Measurements from ENCODE around the gene PDGFC. TPM values are rescaled to one million over a fixed set of nuclear protein-coding genes. Genes with fewer than 3 reads are reported as not detected.
A peak's percentile ranks its signal among the peaks of the same experiment; 100 is the strongest.

Gene PDGFC
- total RNA-seq, 1 experiment from 2014 or later = 4.5 TPM

DNA sequence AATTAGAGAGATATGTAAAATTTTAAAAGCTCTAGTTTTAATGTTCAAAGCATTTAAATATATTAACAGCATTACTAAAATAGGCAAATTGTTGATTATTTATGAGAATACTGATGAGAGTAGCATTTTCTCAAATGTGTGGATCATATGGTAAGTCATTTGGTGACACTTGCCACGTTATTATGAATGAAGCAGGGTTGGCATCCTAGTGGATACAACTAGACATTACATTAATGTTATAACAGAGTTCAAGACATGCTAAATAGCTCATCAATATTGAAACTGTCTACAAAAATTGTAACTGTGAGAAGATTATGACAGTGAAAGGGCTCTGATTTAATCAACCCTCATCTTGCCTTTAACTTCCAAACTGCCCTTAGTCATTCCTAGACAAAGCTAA, 171.1 kb downstream of the PDGFC start:
- Mint-ChIP-seq H3K27ac (no peak overlapping the region), H3K4me3 (no peak overlapping the region), H3K36me3 (ENCODE audit: insufficient read depth in 1 of 3, low read depth in 3 of 3) (peaks cover 0 to 4% (median 0%) of the 10 kb centered on the region in 3 experiments; a peak in 1 of 7 replicates), H3K4me1 (peaks cover 0 to 5% of the 10 kb centered on the region in 2 experiments; a peak in 2 of 4 replicates), H3K27me3 (ENCODE audit: low read depth) (no peaks in the 10 kb centered on the region), H3K9me3 (no peaks in the 10 kb centered on the region)
- no peak overlapping the region for H2BK5ac ChIP-seq (ENCODE audit: insufficient read length, low read length)
- no peak overlapping the region for H2BK12ac ChIP-seq (ENCODE audit: insufficient read length, low read depth, low read length)
- TF ChIP-seq, protein P1, sequence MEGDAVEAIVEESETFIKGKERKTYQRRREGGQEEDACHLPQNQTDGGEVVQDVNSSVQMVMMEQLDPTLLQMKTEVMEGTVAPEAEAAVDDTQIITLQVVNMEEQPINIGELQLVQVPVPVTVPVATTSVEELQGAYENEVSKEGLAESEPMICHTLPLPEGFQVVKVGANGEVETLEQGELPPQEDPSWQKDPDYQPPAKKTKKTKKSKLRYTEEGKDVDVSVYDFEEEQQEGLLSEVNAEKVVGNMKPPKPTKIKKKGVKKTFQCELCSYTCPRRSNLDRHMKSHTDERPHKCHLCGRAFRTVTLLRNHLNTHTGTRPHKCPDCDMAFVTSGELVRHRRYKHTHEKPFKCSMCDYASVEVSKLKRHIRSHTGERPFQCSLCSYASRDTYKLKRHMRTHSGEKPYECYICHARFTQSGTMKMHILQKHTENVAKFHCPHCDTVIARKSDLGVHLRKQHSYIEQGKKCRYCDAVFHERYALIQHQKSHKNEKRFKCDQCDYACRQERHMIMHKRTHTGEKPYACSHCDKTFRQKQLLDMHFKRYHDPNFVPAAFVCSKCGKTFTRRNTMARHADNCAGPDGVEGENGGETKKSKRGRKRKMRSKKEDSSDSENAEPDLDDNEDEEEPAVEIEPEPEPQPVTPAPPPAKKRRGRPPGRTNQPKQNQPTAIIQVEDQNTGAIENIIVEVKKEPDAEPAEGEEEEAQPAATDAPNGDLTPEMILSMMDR (conservative IDR thresholded peaks at IDR 0.05) = peak; percentile 30; the same call in 1 of the 3 replicates
- no peaks in the 10 kb centered on the region for H3K27me3 ChIP-seq (ENCODE audit: insufficient read depth, low read length)
- no peak overlapping the region for H3K9ac ChIP-seq (ENCODE audit: extremely low read depth, insufficient read length, low read length)
- H3K23me2 ChIP-seq (ENCODE audit: insufficient read length, low read depth, low read length, poor library complexity, severe bottlenecking) = no peaks in the 10 kb centered on the region
- no peak overlapping the region for H3K23ac ChIP-seq (ENCODE audit: insufficient read length, low read depth, low read length)
- H2BK120ac ChIP-seq (ENCODE audit: low read depth, low read length, poor library complexity, severe bottlenecking) = no peak overlapping the region
- H3K4ac ChIP-seq (ENCODE audit: low read depth, low read length) = no peak overlapping the region
- no peak overlapping the region for H4K91ac ChIP-seq (ENCODE audit: insufficient read length, low read depth, low read length)
- H4K20me1 ChIP-seq (ENCODE audit: control insufficient read depth, insufficient read depth, insufficient read length) = no peaks in the 10 kb centered on the region
- no peaks in the 10 kb centered on the region for H3K79me2 ChIP-seq (ENCODE audit: insufficient read depth, low read length)
- H2BK15ac ChIP-seq (ENCODE audit: low read depth, low read length) = no peak overlapping the region
- no peak overlapping the region for H4K8ac ChIP-seq (replicated peaks; ENCODE audit: insufficient read length, low read depth, low read length)
- no CpG with 5 or more reads among the region's 1 CpG for WGBS (ENCODE audit: extremely low coverage, insufficient read length, low lambda C conversion rate)
- no peak overlapping the region for H2BK20ac ChIP-seq (ENCODE audit: low read depth, low read length, poor library complexity, severe bottlenecking)
- H2AK5ac ChIP-seq (ENCODE audit: insufficient read length, low read length) = no peak overlapping the region
- no peak overlapping the region for H3T11ph ChIP-seq (ENCODE audit: low read length)
- H4K5ac ChIP-seq (ENCODE audit: insufficient read length, low read depth, low read length) = no peak overlapping the region
- no peak overlapping the region for H3K4me2 ChIP-seq (ENCODE audit: insufficient read depth, insufficient read length, low read length)
- H2AFZ ChIP-seq (ENCODE audit: low read length) = no peak overlapping the region
- no peak overlapping the region for H3K18ac ChIP-seq (ENCODE audit: insufficient read length, low read depth, low read length)
- H3K4me1 ChIP-seq (ENCODE audit: insufficient read depth, low read length) = no peaks in the 10 kb centered on the region
- no peak for DNase-seq
- no peak overlapping the region for H3K27ac ChIP-seq (ENCODE audit: insufficient read length, low read depth, low read length)
- H3K9me3 ChIP-seq (ENCODE audit: control insufficient read depth, low read depth, low read length) = no peaks in the 10 kb centered on the region
- H3K14ac ChIP-seq (ENCODE audit: insufficient read depth, low read length) = no peak overlapping the region
- H3K79me1 ChIP-seq (ENCODE audit: insufficient read depth, low read depth, low read length, poor library complexity, severe bottlenecking) = no peaks in the 10 kb centered on the region
- no peak overlapping the region for H3K56ac ChIP-seq (ENCODE audit: insufficient read length, low read depth, low read length)
